ENCODE results near the gene OR6V1.

- TF ChIP-seq, protein P1, sequence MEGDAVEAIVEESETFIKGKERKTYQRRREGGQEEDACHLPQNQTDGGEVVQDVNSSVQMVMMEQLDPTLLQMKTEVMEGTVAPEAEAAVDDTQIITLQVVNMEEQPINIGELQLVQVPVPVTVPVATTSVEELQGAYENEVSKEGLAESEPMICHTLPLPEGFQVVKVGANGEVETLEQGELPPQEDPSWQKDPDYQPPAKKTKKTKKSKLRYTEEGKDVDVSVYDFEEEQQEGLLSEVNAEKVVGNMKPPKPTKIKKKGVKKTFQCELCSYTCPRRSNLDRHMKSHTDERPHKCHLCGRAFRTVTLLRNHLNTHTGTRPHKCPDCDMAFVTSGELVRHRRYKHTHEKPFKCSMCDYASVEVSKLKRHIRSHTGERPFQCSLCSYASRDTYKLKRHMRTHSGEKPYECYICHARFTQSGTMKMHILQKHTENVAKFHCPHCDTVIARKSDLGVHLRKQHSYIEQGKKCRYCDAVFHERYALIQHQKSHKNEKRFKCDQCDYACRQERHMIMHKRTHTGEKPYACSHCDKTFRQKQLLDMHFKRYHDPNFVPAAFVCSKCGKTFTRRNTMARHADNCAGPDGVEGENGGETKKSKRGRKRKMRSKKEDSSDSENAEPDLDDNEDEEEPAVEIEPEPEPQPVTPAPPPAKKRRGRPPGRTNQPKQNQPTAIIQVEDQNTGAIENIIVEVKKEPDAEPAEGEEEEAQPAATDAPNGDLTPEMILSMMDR (IDR thresholded peaks at IDR 0.05): peak; percentile 48 to 75 (median 61)
- TF ChIP-seq POLR2A (IDR thresholded peaks at IDR 0.05; ENCODE audit: low read depth): no peak
- TF ChIP-seq POLR2AphosphoS5 (IDR thresholded peaks at IDR 0.05): no peak
- TF ChIP-seq EP300 (IDR thresholded peaks at IDR 0.05): no peak
These were observed 48.6 kb upstream of the OR6V1 start for GRCh38 chr7:143003393-143004051.

All from esophagus muscularis mucosa (tissue), 4 donors.